ENCODE measurements around the gene NHSL2.

DNA sequence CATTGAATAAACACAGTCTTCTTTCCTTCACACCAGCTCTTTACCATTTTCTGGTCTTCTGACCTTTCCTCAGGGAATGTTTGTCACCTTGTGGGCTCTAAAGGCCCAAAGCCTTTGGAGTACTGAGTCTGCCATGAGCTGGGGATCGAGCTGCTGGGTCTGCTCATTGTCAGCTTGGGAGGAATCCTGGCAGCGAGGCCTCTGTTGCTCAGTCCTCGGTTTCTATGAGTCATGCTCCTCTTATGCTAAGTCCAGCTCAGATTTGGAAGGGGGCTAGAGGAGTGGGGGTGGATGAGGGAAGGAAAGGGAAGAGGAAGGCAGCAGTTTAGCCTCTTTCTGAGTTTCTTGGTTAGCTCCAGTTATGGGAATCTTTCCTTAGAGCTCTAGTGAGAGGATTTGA lies 31.1 kb downstream of the NHSL2 start:
- TF ChIP-seq, protein P1, sequence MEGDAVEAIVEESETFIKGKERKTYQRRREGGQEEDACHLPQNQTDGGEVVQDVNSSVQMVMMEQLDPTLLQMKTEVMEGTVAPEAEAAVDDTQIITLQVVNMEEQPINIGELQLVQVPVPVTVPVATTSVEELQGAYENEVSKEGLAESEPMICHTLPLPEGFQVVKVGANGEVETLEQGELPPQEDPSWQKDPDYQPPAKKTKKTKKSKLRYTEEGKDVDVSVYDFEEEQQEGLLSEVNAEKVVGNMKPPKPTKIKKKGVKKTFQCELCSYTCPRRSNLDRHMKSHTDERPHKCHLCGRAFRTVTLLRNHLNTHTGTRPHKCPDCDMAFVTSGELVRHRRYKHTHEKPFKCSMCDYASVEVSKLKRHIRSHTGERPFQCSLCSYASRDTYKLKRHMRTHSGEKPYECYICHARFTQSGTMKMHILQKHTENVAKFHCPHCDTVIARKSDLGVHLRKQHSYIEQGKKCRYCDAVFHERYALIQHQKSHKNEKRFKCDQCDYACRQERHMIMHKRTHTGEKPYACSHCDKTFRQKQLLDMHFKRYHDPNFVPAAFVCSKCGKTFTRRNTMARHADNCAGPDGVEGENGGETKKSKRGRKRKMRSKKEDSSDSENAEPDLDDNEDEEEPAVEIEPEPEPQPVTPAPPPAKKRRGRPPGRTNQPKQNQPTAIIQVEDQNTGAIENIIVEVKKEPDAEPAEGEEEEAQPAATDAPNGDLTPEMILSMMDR (conservative IDR thresholded peaks at IDR 0.05; ENCODE audit: low read depth, low read length) = no peak
- TF ChIP-seq EZH2 (IDR thresholded peaks at IDR 0.05; ENCODE audit: borderline replicate concordance, low read depth, low read length, poor library complexity, severe bottlenecking) = no peak

Data from A673 (cell line).